Fibroblast of lung (primary cell): ENCODE results near the gene PRRC2B. TPM values are rescaled to one million over a fixed set of nuclear protein-coding genes. Genes with fewer than 3 reads are reported as not detected.
"Not testable (repeated sequence)": the region's sequence is repeated elsewhere in the genome, so short reads cannot be mapped to it uniquely, and the experiment has no call there.

ENCODE experiments used
- DNase-seq, 2 donors: peaks; one replicate each; pipeline versions ENCODE4 v3.0.0 to v3.0.0-alpha.2; 2010; ENCODE audit warnings: low read depth in 2 of 2
- H2AFZ ChIP-seq: 2 replicates; pipeline ENCODE4 v1.5.1; 2012; ENCODE audit warnings: low read length, control low read depth, inconsistent platforms
- H3K27ac ChIP-seq: 2 replicates; pipeline ENCODE4 v1.5.1; 2011; ENCODE audit warnings: low read length, control low read depth; ENCODE audit not compliant: insufficient read depth
- H3K27me3 ChIP-seq: 2 replicates; pipeline ENCODE4 v1.5.1; 2011; ENCODE audit warnings: mild to moderate bottlenecking, low read length; ENCODE audit not compliant: control insufficient read depth, insufficient read depth
- H3K36me3 ChIP-seq: 2 replicates; pipeline ENCODE4 v1.5.1; 2011; ENCODE audit warnings: low read length; ENCODE audit not compliant: control insufficient read depth, insufficient read depth
- H3K4me1 ChIP-seq: 2 replicates; pipeline ENCODE4 v1.5.1; 2011; ENCODE audit warnings: low read length; ENCODE audit not compliant: control insufficient read depth, insufficient read depth; ENCODE audit errors: extremely low read depth
- H3K4me2 ChIP-seq: 2 replicates; pipeline ENCODE4 v1.5.1; 2011; ENCODE audit warnings: low read length, control low read depth; ENCODE audit not compliant: insufficient read depth; ENCODE audit errors: extremely low read depth
- H3K4me3 ChIP-seq, 4 experiments: fragments of 200-600 bp in 1 of 4; sonication (generic) in 1 of 4; replicated peaks in 1 of 4; 2 replicates each; pipeline ENCODE4 v1.5.1; 2011 to 2016; ENCODE audit warnings: low read length in 4 of 4, low read depth in 3 of 4, mild to moderate bottlenecking in 3 of 4, control low read depth in 2 of 4, inconsistent platforms in 1 of 4, mixed read lengths in 1 of 4; ENCODE audit not compliant: insufficient read depth in 1 of 4; ENCODE audit errors: control extremely low read depth in 1 of 4
- H3K79me2 ChIP-seq: 2 replicates; pipeline ENCODE4 v1.5.1; 2012; ENCODE audit warnings: mild to moderate bottlenecking, low read length, inconsistent platforms; ENCODE audit not compliant: control insufficient read depth, insufficient read depth
- H3K9ac ChIP-seq: 2 replicates; pipeline ENCODE4 v1.5.1; 2011; ENCODE audit warnings: mild to moderate bottlenecking, low read length, control low read depth; ENCODE audit not compliant: insufficient read depth
- H3K9me3 ChIP-seq: 2 replicates; pipeline ENCODE4 v1.5.1; 2012; ENCODE audit warnings: low read depth, low read length; ENCODE audit not compliant: control insufficient read depth, insufficient read depth
- H4K20me1 ChIP-seq: 2 replicates; pipeline ENCODE4 v1.5.1; 2011; ENCODE audit warnings: low read length; ENCODE audit not compliant: control insufficient read depth, insufficient read depth; ENCODE audit errors: extremely low read depth
- EZH2 ChIP-seq: IDR thresholded peaks from 2 replicates; pipeline ENCODE4 v1.5.1; 2012; ENCODE audit warnings: low read length, control low read depth, mild to moderate bottlenecking; ENCODE audit errors: missing control alignments
- polyA plus RNA-seq, 2 donors: library from polyadenylated mRNA; depleted of rRNA in 1 of 2; stranded (reverse) in 1 of 2; unstranded in 1 of 2; fragments of >200 nt; gene quantifications; 2 replicates each; pipeline ENCODE4 v1.2.1, GENCODE V29; 2011 to 2012; ENCODE audit warnings: missing spikeins in 1 of 2
- total RNA-seq: library from RNA; depleted of rRNA; stranded (reverse); fragments of >200 nt; gene quantifications from 2 replicates; pipeline ENCODE4 v1.2.1, GENCODE V29; 2014
- TF ChIP-seq, protein P1 (sequence below), 2 donors: IDR thresholded peaks in 1 of 2; conservative IDR thresholded peaks in 1 of 2; 1 replicate in 1 of 2; 2 replicates in 1 of 2; pipeline ENCODE4 v1.5.1; 2011 to 2012; ENCODE audit warnings: low read length in 2 of 2, control low read depth in 1 of 2, inconsistent platforms in 1 of 2, low read depth in 1 of 2, mild to moderate bottlenecking in 1 of 2

Gene PRRC2B
- total and polyA plus RNA-seq, 2 donors (not counting 1 experiment from before 2014, with no cell fraction given) = 29.9 to 66.4 TPM

DNA sequence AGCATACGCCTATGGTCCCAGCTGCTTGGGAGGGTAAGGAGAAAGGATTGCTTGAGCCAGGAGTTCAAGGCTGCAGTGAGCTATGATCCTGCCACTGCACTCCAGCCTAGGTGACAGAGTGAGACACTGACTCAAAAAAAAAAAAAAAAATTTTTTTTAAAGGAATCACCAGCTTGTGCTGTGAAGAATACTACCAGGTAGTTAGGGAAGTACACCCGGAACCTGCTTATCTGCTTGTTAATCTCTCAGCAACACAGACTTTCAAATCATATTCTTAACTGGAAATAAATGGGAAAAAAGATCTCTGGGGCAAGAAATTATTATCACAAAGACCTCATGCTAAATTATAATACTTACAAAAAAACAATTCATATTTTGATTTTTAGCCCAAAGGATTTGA, 26.4 kb upstream of the PRRC2B start:
- no peak overlapping the region for H3K9ac ChIP-seq
- peaks cover 1% of the 10 kb centered on the region for H3K4me1 ChIP-seq
- H3K27me3 ChIP-seq = no peaks in the 10 kb centered on the region
- H2AFZ ChIP-seq = no peak overlapping the region
- no peak for TF ChIP-seq EZH2
- TF ChIP-seq, protein P1, sequence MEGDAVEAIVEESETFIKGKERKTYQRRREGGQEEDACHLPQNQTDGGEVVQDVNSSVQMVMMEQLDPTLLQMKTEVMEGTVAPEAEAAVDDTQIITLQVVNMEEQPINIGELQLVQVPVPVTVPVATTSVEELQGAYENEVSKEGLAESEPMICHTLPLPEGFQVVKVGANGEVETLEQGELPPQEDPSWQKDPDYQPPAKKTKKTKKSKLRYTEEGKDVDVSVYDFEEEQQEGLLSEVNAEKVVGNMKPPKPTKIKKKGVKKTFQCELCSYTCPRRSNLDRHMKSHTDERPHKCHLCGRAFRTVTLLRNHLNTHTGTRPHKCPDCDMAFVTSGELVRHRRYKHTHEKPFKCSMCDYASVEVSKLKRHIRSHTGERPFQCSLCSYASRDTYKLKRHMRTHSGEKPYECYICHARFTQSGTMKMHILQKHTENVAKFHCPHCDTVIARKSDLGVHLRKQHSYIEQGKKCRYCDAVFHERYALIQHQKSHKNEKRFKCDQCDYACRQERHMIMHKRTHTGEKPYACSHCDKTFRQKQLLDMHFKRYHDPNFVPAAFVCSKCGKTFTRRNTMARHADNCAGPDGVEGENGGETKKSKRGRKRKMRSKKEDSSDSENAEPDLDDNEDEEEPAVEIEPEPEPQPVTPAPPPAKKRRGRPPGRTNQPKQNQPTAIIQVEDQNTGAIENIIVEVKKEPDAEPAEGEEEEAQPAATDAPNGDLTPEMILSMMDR (conservative IDR thresholded peaks at IDR 0.05 in 1 of 2, IDR thresholded peaks at IDR 0.05 in 1 of 2; ENCODE audit: low read depth in 1 of 2, low read length in 2 of 2) = no peak
- no peaks in the 10 kb centered on the region for H4K20me1 ChIP-seq
- H3K36me3 ChIP-seq = no peaks in the 10 kb centered on the region
- no peaks in the 10 kb centered on the region for H3K9me3 ChIP-seq
- H3K4me2 ChIP-seq = no peak overlapping the region
- H3K79me2 ChIP-seq = no peaks in the 10 kb centered on the region
- DNase-seq = no peak
- H3K27ac ChIP-seq = no peak overlapping the region
- H3K4me3 ChIP-seq = no peak overlapping the region

DNA sequence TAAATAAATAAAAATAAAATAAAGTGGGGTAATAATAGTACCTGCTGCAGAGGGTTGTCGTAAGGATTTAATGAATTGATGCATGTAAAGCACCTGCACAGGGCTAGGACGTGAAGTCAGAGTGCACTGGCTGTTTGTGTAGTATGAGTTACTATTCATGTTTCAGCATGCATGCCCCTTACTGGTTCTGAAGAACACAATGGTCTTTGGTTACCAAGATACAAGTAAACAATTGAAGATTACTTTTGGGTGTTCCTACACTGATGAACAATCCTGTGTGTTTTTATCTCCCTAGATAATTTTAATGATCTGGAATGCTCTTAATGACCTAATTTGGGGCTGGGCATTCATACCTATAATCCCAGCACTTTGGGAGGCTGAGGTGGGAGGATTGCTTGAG, 23.2 kb upstream of the PRRC2B start:
- no peaks in the 10 kb centered on the region for H3K9me3 ChIP-seq
- H3K79me2 ChIP-seq = no peaks in the 10 kb centered on the region
- TF ChIP-seq EZH2 = no peak
- TF ChIP-seq, protein P1 (conservative IDR thresholded peaks at IDR 0.05 in 1 of 2, IDR thresholded peaks at IDR 0.05 in 1 of 2; ENCODE audit: low read depth in 1 of 2, low read length in 2 of 2) = no peak
- H3K4me2 ChIP-seq = no peak overlapping the region
- no peak overlapping the region for H3K4me3 ChIP-seq
- no peak for DNase-seq
- no peak overlapping the region for H3K27ac ChIP-seq
- H3K36me3 ChIP-seq = no peaks in the 10 kb centered on the region
- H2AFZ ChIP-seq = no peak overlapping the region
- H4K20me1 ChIP-seq = no peaks in the 10 kb centered on the region
- H3K9ac ChIP-seq = no peak overlapping the region
- peaks cover 3% of the 10 kb centered on the region for H3K4me1 ChIP-seq
- no peaks in the 10 kb centered on the region for H3K27me3 ChIP-seq

DNA sequence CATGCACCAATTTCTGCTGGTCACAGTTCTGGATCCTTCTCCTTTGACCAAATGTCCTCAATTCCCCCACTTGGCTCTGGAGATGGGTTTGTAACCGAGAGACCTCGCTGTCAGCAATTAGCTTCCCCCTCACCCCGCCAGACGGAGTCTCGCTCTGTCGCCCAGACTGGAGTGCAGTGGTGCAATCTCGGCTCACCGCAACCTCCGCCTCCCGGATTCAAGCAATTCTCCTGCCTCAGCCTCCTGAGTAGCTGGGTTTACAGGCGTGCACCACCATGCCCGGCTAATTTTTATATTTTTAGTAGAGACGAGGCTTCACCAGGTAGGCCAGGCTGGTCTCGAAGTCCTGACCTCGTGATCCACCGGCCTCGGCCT, 21.3 kb upstream of the PRRC2B start:
- not testable (repeated sequence) for H3K27me3 ChIP-seq, H3K4me1 ChIP-seq, H3K79me2 ChIP-seq, H3K9ac ChIP-seq, H2AFZ ChIP-seq, H4K20me1 ChIP-seq, H3K36me3 ChIP-seq, DNase-seq, H3K9me3 ChIP-seq
- Histone ChIP-seq H3K27ac (peak overlapping the region; percentile 85), H3K4me3 (peak overlapping the region; percentile 72 to 88 (median 81)), H3K4me2 (peak overlapping the region; percentile 100)

DNA sequence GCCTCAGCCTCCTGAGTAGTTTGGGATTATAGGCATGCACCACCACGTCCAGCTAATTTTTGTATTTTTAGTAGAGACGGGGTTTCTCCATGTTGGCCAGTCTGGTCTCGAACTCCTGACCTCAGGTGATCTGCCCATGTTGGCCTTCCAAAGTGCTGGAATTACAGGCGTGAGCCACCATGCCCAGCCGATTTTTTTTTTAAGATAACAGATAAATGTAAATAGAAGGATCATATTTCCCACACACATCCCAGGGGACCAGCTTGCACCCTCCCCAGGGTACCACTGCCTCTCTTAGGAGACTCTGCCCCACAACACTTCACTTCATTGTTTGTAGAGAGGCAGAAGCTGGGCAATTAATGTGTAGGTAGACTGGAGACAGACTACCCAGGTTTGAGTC, 19.2 kb upstream of the PRRC2B start:
- not testable (repeated sequence) for H3K36me3 ChIP-seq, DNase-seq, H3K79me2 ChIP-seq, H3K4me1 ChIP-seq, H4K20me1 ChIP-seq, H3K9me3 ChIP-seq, H3K27me3 ChIP-seq, H3K4me3 ChIP-seq, H2AFZ ChIP-seq, H3K9ac ChIP-seq, H3K27ac ChIP-seq
- H3K4me2 ChIP-seq = peak overlapping the region; percentile 40
